Measurements from ENCODE around the gene KRTAP10-4. TPM values are rescaled to one million over a fixed set of nuclear protein-coding genes. Genes with fewer than 3 reads are reported as not detected.
"Not testable (repeated sequence)": the region's sequence is repeated elsewhere in the genome, so short reads cannot be mapped to it uniquely, and the experiment has no call there.

KRTAP10-4 gene
- total RNA-seq, 1 donor from 2014 or later: not detected

- Histone ChIP-seq H3K4me3 (no peak overlapping the region), H3K4me1 (no peaks in the 10 kb centered on the region), H3K27ac (no peak overlapping the region), H3K9me3 (no peaks in the 10 kb centered on the region), H3K27me3 (no peaks in the 10 kb centered on the region), H3K36me3 (no peaks in the 10 kb centered on the region)
- TF ChIP-seq CTCF (IDR thresholded peaks at IDR 0.05): no peak
- DNase-seq (ENCODE audit: low spot score in 2 of 2): no peak
- intact Hi-C loops (cut with DNase I): no loop called here
These were observed 22.7 kb downstream of the KRTAP10-4 start for GRCh38 chr21:44596068-44596725.

GRCh38 chr21:44598061-44598460, 24.5 kb downstream of the KRTAP10-4 start:
- no peaks in the 10 kb centered on the region for H3K36me3 ChIP-seq
- DNase-seq (ENCODE audit: low spot score in 2 of 2): no peak
- no peaks in the 10 kb centered on the region for H3K9me3 ChIP-seq
- H3K4me1 ChIP-seq: no peaks in the 10 kb centered on the region
- no peak overlapping the region for H3K27ac ChIP-seq
- no peak overlapping the region for H3K4me3 ChIP-seq
- intact Hi-C loops (cut with DNase I): no loop called here
- no peak for TF ChIP-seq CTCF (IDR thresholded peaks at IDR 0.05)
- H3K27me3 ChIP-seq: no peaks in the 10 kb centered on the region

DNA sequence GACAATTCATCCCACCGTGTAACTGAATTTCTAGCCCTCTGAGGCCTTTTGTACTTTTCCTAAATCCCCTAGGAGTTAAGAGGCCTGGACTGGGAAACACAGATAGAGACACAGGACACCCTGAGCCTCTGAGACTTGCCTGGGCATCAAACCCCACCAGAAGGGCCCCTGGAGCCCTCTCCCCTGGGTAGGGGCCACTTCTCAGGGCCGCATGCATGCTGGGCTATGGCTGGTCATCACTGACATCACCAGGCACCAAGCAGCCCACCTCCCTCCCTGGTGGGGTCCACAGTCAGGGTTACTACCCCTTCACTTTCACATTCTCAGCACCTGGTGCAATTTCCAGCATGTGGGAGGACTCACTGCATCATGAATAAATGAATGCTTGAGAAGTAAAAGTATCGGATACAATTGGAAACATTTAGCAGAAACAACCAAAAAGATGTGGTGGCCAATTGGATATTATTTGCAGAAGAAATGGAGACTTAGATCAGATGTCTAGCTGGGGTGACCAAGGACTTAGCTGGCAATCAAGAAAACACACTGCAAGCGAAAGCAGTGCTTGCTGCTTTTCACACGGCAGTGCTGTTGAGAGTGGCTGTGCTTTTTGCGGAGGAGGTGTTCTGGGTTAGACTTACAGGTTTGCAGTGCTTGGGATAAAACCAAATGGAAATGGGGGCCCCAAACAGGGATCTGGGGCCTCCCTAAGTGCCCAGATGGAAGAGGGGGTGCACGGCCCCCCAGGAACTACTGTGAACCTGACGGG, 25.9 kb downstream of the KRTAP10-4 start:
- no peak for DNase-seq (ENCODE audit: low spot score in 2 of 2)
- Histone ChIP-seq H3K9me3 (no peaks in the 10 kb centered on the region), H3K27me3 (no peaks in the 10 kb centered on the region), H3K4me3 (no peak overlapping the region), H3K27ac (no peak overlapping the region), H3K36me3 (no peaks in the 10 kb centered on the region), H3K4me1 (no peaks in the 10 kb centered on the region)
- intact Hi-C loops (cut with DNase I): no loop called here
- no peak for TF ChIP-seq CTCF (IDR thresholded peaks at IDR 0.05)

DNA sequence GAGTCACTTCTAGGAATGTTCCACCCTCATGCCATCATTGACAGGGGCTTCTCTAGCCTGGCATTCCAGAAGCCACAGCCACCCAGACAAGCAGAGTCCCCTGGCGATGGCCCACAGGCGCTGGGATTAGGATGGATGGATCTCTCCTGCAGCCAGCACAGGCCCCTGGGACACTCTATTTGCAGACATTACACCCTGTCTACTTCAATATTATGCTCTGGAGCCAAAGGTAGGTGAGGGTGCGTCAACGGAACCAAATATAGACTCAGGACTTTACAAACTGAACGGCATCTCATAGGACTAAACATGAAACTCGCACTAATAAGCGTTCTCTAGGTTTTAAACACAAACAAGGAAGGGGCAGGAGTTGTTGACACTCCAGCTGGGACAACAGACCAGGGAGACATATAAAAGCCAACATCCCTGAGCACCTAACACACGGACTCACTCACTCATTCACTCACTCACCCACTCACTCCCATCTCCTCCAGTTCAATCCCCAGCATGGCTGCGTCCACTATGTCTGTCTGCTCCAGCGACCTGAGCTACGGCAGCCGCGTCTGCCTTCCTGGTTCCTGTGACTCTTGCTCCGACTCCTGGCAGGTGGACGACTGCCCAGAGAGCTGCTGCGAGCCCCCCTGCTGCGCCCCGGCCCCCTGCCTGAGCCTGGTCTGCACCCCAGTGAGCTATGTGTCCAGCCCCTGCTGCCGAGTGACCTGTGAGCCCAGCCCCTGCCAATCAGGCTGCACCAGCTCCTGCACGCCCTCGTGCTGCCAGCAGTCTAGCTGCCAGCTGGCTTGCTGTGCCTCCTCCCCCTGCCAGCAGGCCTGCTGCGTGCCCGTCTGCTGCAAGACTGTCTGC, 26.8 kb downstream of the KRTAP10-4 start, which contains the start of gene KRTAP10-7:
Gene KRTAP10-7, plus strand, starts transcription at position 480 of the 861 bp plus-strand sequence. Its CDS starts 25 bp downstream, at position 505.
- H3K9me3 ChIP-seq; DNase-seq (ENCODE audit: low spot score in 2 of 2); H3K27me3 ChIP-seq; H3K27ac ChIP-seq; H3K4me3 ChIP-seq; intact Hi-C loops (cut with DNase I); H3K36me3 ChIP-seq; H3K4me1 ChIP-seq: not testable (repeated sequence)

GRCh38 chr21:44601091-44601490, 27.6 kb downstream of the KRTAP10-4 start:
- H3K4me3 ChIP-seq; DNase-seq (ENCODE audit: low spot score in 2 of 2); intact Hi-C loops (cut with DNase I); H3K4me1 ChIP-seq; H3K9me3 ChIP-seq; H3K27me3 ChIP-seq; H3K27ac ChIP-seq; H3K36me3 ChIP-seq: not testable (repeated sequence)

GRCh38 chr21:44601596-44602462, 28.3 kb downstream of the KRTAP10-4 start:
- intact Hi-C loops (cut with DNase I): no loop called here
- Histone ChIP-seq H3K36me3 (no peaks in the 10 kb centered on the region), H3K27me3 (no peaks in the 10 kb centered on the region), H3K9me3 (no peaks in the 10 kb centered on the region), H3K4me1 (no peaks in the 10 kb centered on the region), H3K4me3 (no peak overlapping the region), H3K27ac (no peak overlapping the region)
- no peak for TF ChIP-seq CTCF (IDR thresholded peaks at IDR 0.05)
- DNase-seq (ENCODE audit: low spot score in 2 of 2): no peak

All from ascending aorta (tissue), 2 donors.